ENCODE data around the gene CCDC92B.
"Not testable (repeated sequence)": the region's sequence is repeated elsewhere in the genome, so short reads cannot be mapped to it uniquely, and the experiment has no call there.

Gene CCDC92B
- 0.07 to 0.76 (median 0.39) reads per million in 3 experiments for total RNA-seq

DNA sequence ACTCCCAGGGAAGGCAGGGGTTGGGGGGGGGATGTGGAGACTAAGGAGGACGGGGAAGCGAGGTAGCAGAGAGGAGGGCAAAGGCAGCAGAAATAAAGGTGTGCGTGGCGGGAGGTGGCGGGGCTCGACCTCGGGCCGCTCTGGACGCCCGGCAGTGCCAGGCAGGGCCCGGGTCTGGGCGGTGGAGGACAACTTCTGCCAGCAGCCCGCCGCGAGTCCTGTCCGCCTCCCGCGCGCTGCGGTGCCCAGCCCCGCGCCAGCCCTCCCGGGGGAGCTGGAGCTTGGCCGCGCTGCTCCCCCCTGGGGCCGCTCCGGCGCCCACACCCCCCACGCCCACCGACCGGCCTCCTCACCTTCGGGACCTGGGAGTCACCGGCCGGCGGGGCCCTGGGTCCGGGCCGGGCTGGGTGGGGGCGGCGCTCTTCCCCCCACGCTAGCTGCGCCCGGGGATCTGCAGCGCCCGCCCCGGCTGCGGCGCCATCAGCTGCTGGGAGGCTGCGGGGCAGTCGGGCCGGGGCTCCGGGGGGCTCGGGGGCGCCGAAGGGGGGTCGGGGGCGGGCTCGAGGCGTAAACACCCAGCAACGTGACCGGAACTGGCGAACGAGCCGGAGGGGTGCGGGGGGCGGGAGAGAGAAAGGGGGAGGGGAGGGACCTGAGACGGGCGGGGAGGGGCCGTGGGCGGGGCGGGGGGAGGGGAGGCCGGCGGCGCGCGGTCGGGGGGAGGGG lies at the start of gene CCDC92B:
TSS of gene CCDC92B (minus strand) at position 595 of the 726 bp plus-strand sequence. CDS start 14,507 bp downstream, outside the sequence.
- no peak for DNase-seq

GRCh38 chr17:2798678-2799077 lies 49.2 kb upstream of the CCDC92B start:
- no peak for DNase-seq

DNA sequence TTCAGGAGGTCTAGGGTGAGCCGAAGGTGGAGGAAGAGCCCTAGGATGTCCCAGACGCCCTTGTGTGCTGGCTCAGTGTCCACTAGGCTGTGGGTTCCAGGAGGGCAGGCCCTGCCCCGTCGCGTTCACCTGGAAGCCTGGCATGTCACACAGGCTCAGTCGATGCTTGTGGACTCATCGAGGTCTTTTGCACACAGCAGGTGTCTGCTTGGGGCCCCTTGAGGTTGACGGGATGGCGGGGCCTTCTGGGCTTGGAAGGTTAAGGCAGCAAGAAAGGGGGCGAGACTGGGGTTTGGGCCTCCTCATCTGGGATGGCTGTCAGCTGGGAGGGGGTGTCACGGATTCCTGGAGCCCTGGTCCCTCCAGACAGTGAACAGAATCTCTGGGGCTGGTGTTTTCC lies 48.7 kb upstream of the CCDC92B start:
- DNase-seq = no peak

DNA sequence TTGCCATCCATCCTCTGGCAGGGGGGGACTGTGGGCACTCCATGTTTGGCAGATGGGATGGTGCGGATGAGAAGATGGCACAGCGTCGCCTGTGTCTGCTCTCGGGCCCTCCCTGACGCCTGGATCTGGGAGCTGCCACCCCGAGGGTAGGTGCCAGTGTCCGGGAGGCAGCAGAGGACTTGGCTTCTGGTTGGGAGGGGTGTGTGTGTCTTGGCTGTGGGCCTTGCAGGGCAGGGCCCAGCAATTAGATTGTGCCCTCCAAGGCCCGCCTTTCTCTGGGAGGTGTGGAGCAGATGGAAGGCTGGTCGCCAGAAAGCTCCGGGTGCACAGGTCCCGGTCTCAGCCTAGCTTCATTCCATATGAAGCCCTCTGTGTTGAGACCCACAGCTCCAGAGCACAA lies 48.2 kb upstream of the CCDC92B start:
- DNase-seq = no peak

DNA sequence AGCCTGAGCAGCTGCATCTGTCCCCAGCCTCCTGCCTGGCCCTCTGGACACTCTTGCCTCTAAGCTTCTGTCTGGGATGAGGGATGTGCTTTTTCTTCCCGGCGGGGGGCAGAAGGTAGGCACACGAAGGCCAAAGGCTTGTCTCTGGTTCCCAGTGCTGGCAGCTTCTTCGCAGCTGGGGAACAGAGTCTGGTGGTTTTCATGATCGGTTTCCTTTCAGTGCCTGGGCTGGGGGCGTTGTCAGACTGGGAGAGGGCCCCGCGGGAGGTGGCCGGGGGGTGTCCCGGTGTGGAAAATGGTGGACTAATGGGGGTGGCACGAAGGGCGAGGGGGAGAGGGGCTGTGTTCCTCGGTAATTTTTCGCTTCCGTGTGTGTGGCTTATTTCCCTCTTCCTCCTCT lies 47.8 kb upstream of the CCDC92B start:
- no peak for DNase-seq

DNA sequence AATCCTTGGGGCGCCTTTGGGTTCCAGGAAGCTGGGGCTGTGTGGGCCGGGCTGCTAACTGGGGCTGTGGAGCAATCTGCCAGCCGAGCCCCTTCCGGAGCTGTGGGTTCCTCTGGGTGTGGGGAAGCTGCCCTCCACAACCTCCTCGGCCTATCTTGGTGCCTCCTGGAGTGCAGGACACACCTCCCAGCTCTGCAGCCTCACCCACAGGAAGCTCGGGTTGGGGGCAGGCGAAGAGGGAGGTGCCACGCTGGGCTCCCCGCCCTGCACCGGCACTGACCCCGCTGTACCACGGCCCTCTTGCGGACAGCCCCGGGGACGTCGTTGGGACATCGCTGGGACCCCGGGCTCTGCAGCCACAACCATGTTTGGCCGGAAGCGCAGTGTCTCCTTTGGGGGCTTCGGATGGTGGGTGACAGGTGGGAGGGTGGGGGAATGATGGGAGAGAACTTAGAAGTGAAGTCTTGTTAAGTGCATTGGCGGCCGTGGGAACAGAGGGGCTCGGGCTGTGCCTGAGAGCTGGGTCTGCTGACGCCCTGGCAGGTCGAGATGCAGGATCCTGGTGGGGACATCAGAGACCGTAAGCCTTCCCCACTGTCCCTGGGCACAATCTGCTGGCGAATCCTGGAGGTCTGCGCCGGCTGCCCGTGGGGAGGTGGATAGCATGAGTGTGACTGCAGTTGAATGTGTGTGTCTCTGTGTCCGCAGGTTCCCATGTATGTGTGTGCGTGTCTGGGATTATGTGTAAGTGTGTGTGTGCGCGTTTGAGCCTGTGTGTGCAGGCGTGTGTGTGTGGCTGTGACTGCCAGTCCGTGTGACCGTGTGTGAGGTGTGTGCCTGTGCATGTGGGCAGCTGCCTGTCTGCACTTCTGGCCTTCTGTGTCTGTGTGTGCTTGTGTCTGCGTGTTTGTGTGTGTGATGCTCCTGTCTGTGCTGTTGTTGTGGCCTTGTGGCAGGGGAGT lies 47.0 kb upstream of the CCDC92B start, which contains the start of gene RAP1GAP2:
TSS of gene RAP1GAP2 (plus strand) at position 275 of the 962 bp plus-strand sequence. CDS start at position 365, 90 bp downstream.
- DNase-seq = peak; percentile 84

GRCh38 chr17:2795441-2796163 lies 46.1 kb upstream of the CCDC92B start:
- no peak for DNase-seq

- peak; percentile 19 for DNase-seq
These were observed 44.8 kb upstream of the CCDC92B start for GRCh38 chr17:2794111-2794803.

GRCh38 chr17:2792366-2793169 lies 43.1 kb upstream of the CCDC92B start:
- peak; percentile 70 for DNase-seq

DNA sequence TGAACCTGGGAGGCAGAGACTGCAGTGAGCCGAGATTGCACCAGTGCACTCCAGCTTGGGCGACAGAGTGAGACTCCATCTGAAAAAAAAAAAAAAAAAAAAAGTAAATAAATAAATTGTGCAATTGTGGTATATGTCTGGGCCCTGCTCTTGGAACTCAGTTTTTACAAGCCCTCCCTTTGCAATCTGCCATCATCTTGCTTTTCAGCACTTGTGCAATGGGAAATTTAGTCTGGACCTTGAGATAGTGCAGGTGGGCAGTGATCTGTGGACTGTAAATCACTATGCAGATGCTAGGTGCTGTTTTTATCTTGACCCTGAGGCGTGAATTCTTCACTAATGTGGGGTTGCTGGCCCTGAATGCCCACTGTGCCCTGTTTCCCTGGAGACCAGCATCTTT lies 40.2 kb upstream of the CCDC92B start:
- no peak for DNase-seq

DNA sequence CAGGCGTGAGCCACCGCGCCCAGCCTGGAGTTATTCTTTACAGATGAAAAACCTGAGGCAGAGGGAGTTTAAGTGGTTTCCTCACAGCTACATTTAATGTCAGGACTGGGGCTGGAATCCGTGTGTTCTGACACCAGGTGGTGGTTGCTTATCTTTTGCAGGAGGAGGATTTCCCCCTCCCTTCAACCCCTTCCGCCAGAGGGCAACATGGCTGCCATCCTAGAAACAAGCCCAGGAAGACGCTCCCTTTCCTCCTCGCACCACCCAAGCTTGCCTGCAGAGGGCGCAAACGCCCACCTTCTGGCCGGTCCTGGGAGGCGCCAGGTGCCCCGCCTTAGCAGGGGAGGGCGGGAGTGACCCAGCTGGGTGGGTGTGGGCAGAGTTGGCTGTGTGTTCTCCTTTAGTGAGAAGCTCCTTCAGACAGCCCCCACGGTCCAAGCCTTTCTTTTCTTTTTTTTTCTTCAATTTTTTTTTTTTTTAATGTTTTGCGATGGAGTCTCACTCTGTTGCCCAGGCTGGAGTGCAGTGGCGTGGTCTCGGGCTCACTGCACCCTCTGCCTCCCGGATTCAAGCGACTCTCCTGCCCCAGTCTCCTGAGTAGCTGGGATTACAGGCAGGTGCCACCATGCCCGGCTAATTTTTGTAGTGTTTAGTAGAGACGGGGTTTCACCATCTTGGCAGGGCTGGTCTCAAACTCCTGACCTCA lies 36.9 kb upstream of the CCDC92B start:
- peak; percentile 89 for DNase-seq

DNA sequence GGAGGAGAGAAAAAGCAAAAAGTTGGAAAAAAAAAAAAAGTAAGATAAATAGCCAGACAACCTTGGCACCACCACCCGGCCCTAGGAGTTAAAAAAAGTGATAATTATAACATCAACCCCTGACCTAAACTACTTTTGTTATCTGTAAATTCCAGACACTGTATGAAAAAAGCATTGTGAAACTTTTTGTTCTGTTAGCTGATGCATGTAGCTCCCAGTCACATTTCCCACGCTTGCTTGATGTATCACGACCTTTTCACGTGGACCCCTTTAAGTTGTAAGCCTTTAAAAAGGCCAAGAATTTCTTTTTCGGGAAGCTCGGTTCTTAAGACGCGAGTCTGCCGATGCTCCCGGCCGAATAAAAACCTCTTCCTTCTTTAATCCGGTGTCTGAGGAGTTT lies 35.9 kb upstream of the CCDC92B start:
- DNase-seq = not testable (repeated sequence)

GRCh38 chr17:2784864-2785263 lies 35.4 kb upstream of the CCDC92B start:
- DNase-seq = no peak

GRCh38 chr17:2783310-2784030 lies 34.0 kb upstream of the CCDC92B start:
- DNase-seq = no peak

- DNase-seq = no peak
These were observed 32.6 kb upstream of the CCDC92B start for GRCh38 chr17:2782055-2782454.

- DNase-seq = not testable (repeated sequence)
These were observed 32.1 kb upstream of the CCDC92B start for GRCh38 chr17:2781598-2781997.

GRCh38 chr17:2780931-2781454 lies 31.5 kb upstream of the CCDC92B start:
- DNase-seq = no peak

- DNase-seq = no peak
These were observed 30.8 kb upstream of the CCDC92B start for GRCh38 chr17:2780256-2780655.

DNA sequence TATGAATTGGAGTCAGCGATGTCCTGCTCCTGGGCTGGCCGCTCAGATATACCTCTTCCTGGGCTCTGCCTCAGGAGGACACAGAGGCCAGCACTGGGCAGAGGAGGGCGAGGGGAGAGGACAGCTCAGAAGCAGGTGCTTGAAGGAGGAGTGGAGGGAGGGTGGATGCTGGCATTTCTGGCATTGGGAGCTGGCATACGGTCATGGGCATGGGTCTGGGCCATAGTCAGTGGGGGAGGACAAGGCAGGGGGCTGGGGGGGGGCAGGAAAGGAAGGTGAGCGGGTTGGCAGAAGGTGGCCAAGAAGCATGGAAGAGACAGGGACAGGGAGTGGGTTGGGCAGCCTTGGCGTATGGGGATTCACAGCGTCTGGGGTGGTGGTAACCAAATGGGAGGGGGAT lies 30.1 kb upstream of the CCDC92B start:
- no peak for DNase-seq

DNA sequence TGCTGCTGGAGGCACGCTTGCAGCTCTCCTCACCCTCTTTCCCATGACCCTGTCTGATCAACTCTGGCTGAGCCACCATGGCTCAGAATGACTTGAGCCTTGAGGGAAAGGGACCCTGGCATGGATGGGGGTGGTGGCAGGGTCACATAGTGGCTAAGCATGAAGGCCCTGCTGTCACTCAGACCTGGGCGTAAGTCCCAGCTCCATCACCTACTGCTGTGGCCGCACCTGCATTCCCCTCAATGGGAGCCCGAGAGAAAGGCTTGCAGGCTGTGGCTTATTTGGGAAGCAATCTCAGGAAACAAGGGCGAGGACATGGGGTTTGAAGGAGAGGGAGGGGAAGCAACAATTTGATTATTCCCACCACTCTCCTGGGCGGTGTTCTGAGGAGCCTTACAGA lies 29.0 kb upstream of the CCDC92B start:
- DNase-seq = no peak

Measured in central memory CD4-positive, alpha-beta T cell (primary cell).